PC-3 (cell line): ENCODE data around the gene HOXB7. TPM values are rescaled to one million over a fixed set of nuclear protein-coding genes. Genes with fewer than 3 reads are reported as not detected.

Experiments
- ATAC-seq: fragments of 200-7000 bp; cut with Tn5 transposase; 2 replicates; pipeline ENCODE4 v1.9.1; 2020; ENCODE audit warnings: mild to moderate bottlenecking, moderate library complexity
- BruUV-seq: library from RNA; stranded (reverse); fragments of 400-500 nt; replicated peaks from 2 replicates; lab custom pipeline; 2021; lab: Mats Ljungman, UMichigan
- CTCF ChIA-PET: fragments of 300-600 bp; sonication (Branson Sonifier 250); formaldehyde crosslinking; loops from one replicate; lab custom pipeline; 2022; ENCODE audit warnings: antibody characterized with exemption; lab: Charles Lee
- POLR2A ChIA-PET: fragments of 300-600 bp; sonication (Branson Sonifier 250); formaldehyde crosslinking; loops from one replicate; lab custom pipeline; 2022; ENCODE audit warnings: antibody characterized with exemption; ENCODE audit not compliant: unreplicated experiment; lab: Charles Lee
- DNase-seq: peaks from one replicate; pipeline ENCODE4 v3.0.0-alpha.2; 2015
- H2AFZ ChIP-seq: fragments of 300-600 bp; sonication (generic); 2 replicates; pipeline ENCODE4 v1.6.0; 2016; ENCODE audit warnings: antibody characterized with exemption, low read length
- H3F3A ChIP-seq: fragments of 300-600 bp; sonication (generic); one replicate; pipeline ENCODE4 v1.6.0; 2017; ENCODE audit warnings: antibody characterized with exemption, low read length, control low read depth, mild to moderate bottlenecking; ENCODE audit not compliant: unreplicated experiment
- H3K27ac ChIP-seq: fragments of 300-600 bp; sonication (generic); 2 replicates; pipeline ENCODE4 v1.5.1; 2016; ENCODE audit warnings: mild to moderate bottlenecking, low read length
- H3K27me3 ChIP-seq: fragments of 300-600 bp; sonication (generic); 2 replicates; pipeline ENCODE4 v1.6.1; 2016; ENCODE audit warnings: low read length, mixed read lengths
- H3K36me3 ChIP-seq: fragments of 300-600 bp; sonication (generic); 2 replicates; pipeline ENCODE4 v1.6.1; 2016; ENCODE audit warnings: low read depth, mixed run types, low read length, mixed read lengths
- H3K4me1 ChIP-seq: fragments of 300-600 bp; sonication (generic); 2 replicates; pipeline ENCODE4 v1.5.1; 2016; ENCODE audit warnings: low read length; ENCODE audit not compliant: insufficient read depth
- H3K4me2 ChIP-seq: fragments of 300-600 bp; sonication (generic); 2 replicates; pipeline ENCODE4 v1.6.0; 2016; ENCODE audit warnings: low read length
- H3K4me3 ChIP-seq: fragments of 300-600 bp; sonication (generic); 2 replicates; pipeline ENCODE4 v1.5.1; 2016; ENCODE audit warnings: mild to moderate bottlenecking, low read length, mixed read lengths
- H3K79me2 ChIP-seq: fragments of 300-600 bp; sonication (generic); 2 replicates; pipeline ENCODE4 v1.6.1; 2017; ENCODE audit warnings: low read length, mixed read lengths
- H3K9ac ChIP-seq: fragments of 300-600 bp; sonication (generic); 2 replicates; pipeline ENCODE4 v1.6.0; 2016; ENCODE audit warnings: mild to moderate bottlenecking, low read length
- H3K9me2 ChIP-seq: fragments of 300-600 bp; sonication (generic); replicated peaks from 2 replicates; pipeline ENCODE4 v1.6.1; 2016; ENCODE audit warnings: mixed run types, low read length, mixed read lengths
- H3K9me3 ChIP-seq: fragments of 300-600 bp; sonication (generic); 2 replicates; pipeline ENCODE4 v1.6.1; 2016; ENCODE audit warnings: low read length, mixed read lengths
- H4K20me1 ChIP-seq: fragments of 300-600 bp; sonication (generic); 2 replicates; pipeline ENCODE4 v1.6.1; 2016; ENCODE audit warnings: low read length, mixed read lengths
- EZH2 ChIP-seq: fragments of 300-600 bp; sonication (generic); IDR thresholded peaks from one replicate; pipeline ENCODE4 v1.6.1; 2017; ENCODE audit warnings: antibody characterized with exemption, mild to moderate bottlenecking, low read length; ENCODE audit not compliant: unreplicated experiment
- EZH2phosphoT487 ChIP-seq: fragments of 300-600 bp; sonication (generic); IDR thresholded peaks from 2 replicates; pipeline ENCODE4 v1.6.1; 2018; ENCODE audit warnings: mild to moderate bottlenecking, antibody characterized with exemption, low read length, borderline replicate concordance
- intact Hi-C: fragments of 100-400 bp; cut with micrococcal nuclease; formaldehyde crosslinking; loops from 2 replicates; pipeline ENCODE4 v1.9.0; 2023
- total RNA-seq: library from RNA; depleted of rRNA; stranded (reverse); fragments of >200 nt; gene quantifications from 2 replicates; pipeline ENCODE4 v1.2.3, GENCODE V29; 2014
- TF ChIP-seq, protein P1 (sequence below): fragments of 300-600 bp; sonication (generic); conservative IDR thresholded peaks from 2 replicates; pipeline ENCODE4 v1.5.1; 2017; ENCODE audit warnings: antibody characterized with exemption, low read depth, mild to moderate bottlenecking, low read length

The HOXB7 gene
- total RNA-seq, 1 experiment from 2014 or later: not detected

DNA sequence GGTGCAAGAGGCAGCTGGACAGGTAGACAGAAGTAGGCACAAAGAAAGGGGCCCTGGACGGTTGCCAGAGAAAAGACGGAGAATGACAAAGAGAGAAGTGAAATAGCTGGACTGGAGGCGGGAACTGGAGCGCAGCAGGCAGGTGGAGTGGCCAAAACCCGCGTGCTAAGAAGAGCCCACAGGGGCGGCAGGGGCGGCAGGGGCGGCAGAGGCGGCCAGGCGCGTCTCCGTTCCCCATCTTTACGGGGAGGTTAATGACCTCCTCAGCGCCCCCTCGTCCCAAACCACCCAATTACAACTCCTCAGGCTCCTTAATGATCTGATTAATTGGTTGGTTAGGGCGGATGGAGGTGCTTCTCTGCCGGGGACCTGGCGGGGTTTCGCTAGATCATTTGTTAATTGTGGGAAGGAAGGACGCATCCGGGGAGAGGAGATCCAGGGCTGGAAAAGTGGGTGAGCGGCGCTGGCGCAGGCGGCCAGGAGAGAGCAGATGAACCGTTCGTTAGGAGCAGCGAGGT is 30.8 kb upstream of the HOXB7 start:
- ChIA-PET CTCF (no interaction called here), POLR2A (no interaction called here)
- no peak for ATAC-seq
- Histone ChIP-seq H3K4me1 (peaks cover 8% of the 10 kb centered on the region; the same call in 1 of the 2 replicates), H3F3A (no peaks in the 10 kb centered on the region), H3K9me3 (no peaks in the 10 kb centered on the region), H3K27ac (no peak overlapping the region), H3K79me2 (no peaks in the 10 kb centered on the region), H3K4me2 (no peak overlapping the region), H3K9me2 (no peaks in the 10 kb centered on the region), H4K20me1 (no peaks in the 10 kb centered on the region), H3K4me3 (no peak overlapping the region), H2AFZ (no peak overlapping the region), H3K9ac (no peak overlapping the region), H3K27me3 (no peaks in the 10 kb centered on the region), H3K36me3 (no peaks in the 10 kb centered on the region)
- BruUV-seq: no TSS peak
- intact Hi-C loops: no loop called here
- DNase-seq: no peak
- no peak for TF ChIP-seq EZH2

DNA sequence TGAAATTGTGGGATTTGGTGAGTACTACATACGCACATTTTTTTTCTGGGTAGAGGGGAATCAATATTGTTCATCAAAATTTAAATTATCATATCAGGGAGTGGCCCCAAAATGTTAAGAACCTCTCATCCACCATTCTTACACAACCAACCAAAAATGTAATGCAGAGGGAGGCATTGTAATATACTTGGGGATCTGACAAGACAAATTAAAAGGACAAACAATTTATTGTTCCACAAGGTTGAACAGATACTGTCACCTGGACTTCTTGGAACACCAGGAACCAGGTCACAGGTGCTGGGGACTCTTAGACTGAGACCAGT is 30.0 kb upstream of the HOXB7 start:
- Histone ChIP-seq H4K20me1 (no peaks in the 10 kb centered on the region), H3K79me2 (no peaks in the 10 kb centered on the region), H3K36me3 (no peaks in the 10 kb centered on the region), H3K4me2 (no peak overlapping the region), H3K9ac (no peak overlapping the region), H3K9me3 (no peaks in the 10 kb centered on the region), H3F3A (no peaks in the 10 kb centered on the region), H3K4me3 (no peak overlapping the region), H3K27me3 (no peaks in the 10 kb centered on the region), H3K27ac (no peak overlapping the region), H2AFZ (no peak overlapping the region), H3K9me2 (no peaks in the 10 kb centered on the region), H3K4me1 (peaks cover 13% of the 10 kb centered on the region; the same call in 1 of the 2 replicates)
- no TSS peak for BruUV-seq
- TF ChIP-seq EZH2phosphoT487 (no peak), EZH2 (no peak)
- TF ChIP-seq, protein P1, sequence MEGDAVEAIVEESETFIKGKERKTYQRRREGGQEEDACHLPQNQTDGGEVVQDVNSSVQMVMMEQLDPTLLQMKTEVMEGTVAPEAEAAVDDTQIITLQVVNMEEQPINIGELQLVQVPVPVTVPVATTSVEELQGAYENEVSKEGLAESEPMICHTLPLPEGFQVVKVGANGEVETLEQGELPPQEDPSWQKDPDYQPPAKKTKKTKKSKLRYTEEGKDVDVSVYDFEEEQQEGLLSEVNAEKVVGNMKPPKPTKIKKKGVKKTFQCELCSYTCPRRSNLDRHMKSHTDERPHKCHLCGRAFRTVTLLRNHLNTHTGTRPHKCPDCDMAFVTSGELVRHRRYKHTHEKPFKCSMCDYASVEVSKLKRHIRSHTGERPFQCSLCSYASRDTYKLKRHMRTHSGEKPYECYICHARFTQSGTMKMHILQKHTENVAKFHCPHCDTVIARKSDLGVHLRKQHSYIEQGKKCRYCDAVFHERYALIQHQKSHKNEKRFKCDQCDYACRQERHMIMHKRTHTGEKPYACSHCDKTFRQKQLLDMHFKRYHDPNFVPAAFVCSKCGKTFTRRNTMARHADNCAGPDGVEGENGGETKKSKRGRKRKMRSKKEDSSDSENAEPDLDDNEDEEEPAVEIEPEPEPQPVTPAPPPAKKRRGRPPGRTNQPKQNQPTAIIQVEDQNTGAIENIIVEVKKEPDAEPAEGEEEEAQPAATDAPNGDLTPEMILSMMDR: no peak
- DNase-seq: no peak
- CTCF ChIA-PET: no interaction called here
- intact Hi-C loops: no loop called here
- POLR2A ChIA-PET: no interaction called here
- no peak for ATAC-seq

DNA sequence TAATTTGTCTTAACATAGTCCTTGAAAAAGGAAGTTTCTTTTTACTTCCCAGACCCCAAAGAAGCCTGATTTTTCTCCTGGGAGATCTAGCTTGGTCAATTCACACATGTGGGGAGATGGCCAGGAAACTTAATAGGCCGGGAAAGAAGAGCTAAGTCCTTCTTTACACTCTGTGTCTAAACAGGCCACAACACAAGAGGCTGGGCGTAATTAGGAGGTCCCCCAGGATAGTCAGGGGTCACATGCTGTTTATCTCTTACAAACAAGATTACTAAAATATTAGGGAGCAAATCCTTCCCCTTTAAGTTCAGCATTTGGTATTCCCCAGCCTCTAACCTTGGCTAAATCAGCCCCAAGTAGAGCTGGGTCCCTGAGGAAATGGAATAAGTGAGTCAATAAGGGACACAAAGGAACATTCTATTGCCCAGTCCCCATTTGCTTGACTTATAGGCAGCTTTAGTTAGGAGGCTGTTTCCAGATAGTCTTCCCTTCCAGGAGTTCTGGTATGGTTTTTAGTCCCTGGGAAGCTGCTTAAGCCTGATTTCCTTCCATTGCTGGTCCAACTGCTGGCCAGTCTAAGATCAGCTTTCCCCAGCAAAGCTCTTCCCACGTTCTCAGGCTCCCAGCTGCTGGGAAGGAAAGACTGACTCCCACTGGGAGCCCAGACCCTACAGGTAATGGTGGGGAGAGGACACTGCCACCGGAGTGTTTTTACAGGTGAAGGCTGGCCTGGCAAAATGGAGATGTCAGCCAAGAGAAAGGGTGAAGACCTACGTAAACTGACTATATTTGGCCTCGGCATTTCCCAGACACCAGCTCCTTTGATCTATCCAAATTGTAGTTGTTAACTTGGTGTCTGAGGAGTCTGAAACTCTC is 29.4 kb upstream of the HOXB7 start:
- ChIA-PET POLR2A (interaction anchor here (0.5 to 0.6 kb wide), 2 partner anchors 15 to 523 kb away, joined by 3 to 5 read pairs; no protein-coding TSS in a partner anchor), CTCF (interaction anchor here (1.0 kb wide), 1 partner anchor 244 kb away, joined by 3 read pairs; no protein-coding TSS in a partner anchor)
- Histone ChIP-seq H3K4me2 (no peak overlapping the region), H4K20me1 (no peaks in the 10 kb centered on the region), H3K36me3 (no peaks in the 10 kb centered on the region), H3K4me1 (peaks cover 13% of the 10 kb centered on the region; the same call in 1 of the 2 replicates), H3K27ac (no peak overlapping the region), H3K9me2 (no peaks in the 10 kb centered on the region), H3K79me2 (no peaks in the 10 kb centered on the region), H3F3A (no peaks in the 10 kb centered on the region), H3K4me3 (no peak overlapping the region), H3K27me3 (no peaks in the 10 kb centered on the region), H2AFZ (no peak overlapping the region), H3K9me3 (no peaks in the 10 kb centered on the region), H3K9ac (no peak overlapping the region)
- no TSS peak for BruUV-seq
- TF ChIP-seq EZH2phosphoT487 (no peak), EZH2 (no peak)
- TF ChIP-seq, protein P1: no peak
- DNase-seq (no peak), ATAC-seq (no peak)
- intact Hi-C loops: no loop called here
